Mesodermal cell (in vitro differentiated cells): ENCODE data around the gene GLIPR1L2.
"Not testable (repeated sequence)": the region's sequence is repeated elsewhere in the genome, so short reads cannot be mapped to it uniquely, and the experiment has no call there.

Experiments used
- H3K27ac ChIP-seq: 2 replicates; pipeline ENCODE4 v1.7.0; 2013; ENCODE audit warnings: mild to moderate bottlenecking, low read depth, low read length, moderate library complexity; ENCODE audit not compliant: severe bottlenecking
- H3K36me3 ChIP-seq: 2 replicates; pipeline ENCODE4 v1.7.1; 2013; ENCODE audit warnings: mild to moderate bottlenecking, low read length, moderate library complexity; ENCODE audit not compliant: control insufficient read depth, insufficient read depth
- H3K4me1 ChIP-seq: one replicate; pipeline ENCODE4 v1.7.1; 2013; ENCODE audit warnings: mild to moderate bottlenecking, low read length; ENCODE audit not compliant: insufficient read depth, control insufficient read depth, poor library complexity, severe bottlenecking
- H3K4me3 ChIP-seq: 2 replicates; pipeline ENCODE4 v1.7.0; 2013; ENCODE audit warnings: low read length, control low read depth, mild to moderate bottlenecking; ENCODE audit not compliant: insufficient read depth, poor library complexity, severe bottlenecking; ENCODE audit errors: extremely low read depth
- H3K9me3 ChIP-seq: 2 replicates; pipeline ENCODE4 v1.7.1; 2013; ENCODE audit warnings: mild to moderate bottlenecking, low read length, moderate library complexity; ENCODE audit not compliant: control insufficient read depth
- WGBS, 2 experiments: methylation state at CpG; one replicate each; pipeline ENCODE4 v1.1.5; 2013; ENCODE audit warnings: missing lambda C conversion rate in 2 of 2; ENCODE audit not compliant: insufficient coverage in 2 of 2; 5-methylcytosine and 5-hydroxymethylcytosine counted together

The GLIPR1L2 gene

GRCh38 chr12:75428767-75429166 is 37.9 kb downstream of the GLIPR1L2 start:
- 91 to 100% methylated on average over 1 of the region's 1 CpG for WGBS, 2 experiments
- Histone ChIP-seq H3K36me3 (no peaks in the 10 kb centered on the region), H3K4me3 (no peak overlapping the region)

GRCh38 chr12:75432924-75433323 is 42.0 kb downstream of the GLIPR1L2 start:
- H3K36me3 ChIP-seq: no peaks in the 10 kb centered on the region
- H3K4me1 ChIP-seq: no peaks in the 10 kb centered on the region
- H3K27ac ChIP-seq: no peak overlapping the region
- WGBS, 2 experiments: 75% methylated on average over 1 of the region's 1 CpG; no CpG with 5 or more reads in 1 of the 2 experiments
- no peak overlapping the region for H3K4me3 ChIP-seq
- H3K9me3 ChIP-seq: peaks cover 20% of the 10 kb centered on the region

More at GRCh38 chr12:75428767-75429166, 37.9 kb downstream of the GLIPR1L2 start:
- H3K27ac ChIP-seq: no peak overlapping the region
- no peaks in the 10 kb centered on the region for H3K4me1 ChIP-seq
- peaks cover 23% of the 10 kb centered on the region for H3K9me3 ChIP-seq

- Histone ChIP-seq H3K4me3 (no peak overlapping the region), H3K27ac (no peak overlapping the region), H3K9me3 (peaks cover 4% of the 10 kb centered on the region), H3K36me3 (no peaks in the 10 kb centered on the region), H3K4me1 (no peaks in the 10 kb centered on the region)
- 75 to 100% methylated on average over 1 of the region's 2 CpGs for WGBS, 2 experiments
Measured at GRCh38 chr12:75437564-75437963, 46.7 kb downstream of the GLIPR1L2 start.

- WGBS, 2 experiments: 86 to 88% methylated on average over 1 of the region's 4 CpGs
- no peaks in the 10 kb centered on the region for H3K36me3 ChIP-seq
- H3K27ac ChIP-seq: no peak overlapping the region
- H3K9me3 ChIP-seq: peaks cover 4% of the 10 kb centered on the region
- H3K4me1 ChIP-seq: no peaks in the 10 kb centered on the region
- no peak overlapping the region for H3K4me3 ChIP-seq
Measured at GRCh38 chr12:75438059-75438754, 47.3 kb downstream of the GLIPR1L2 start.

GRCh38 chr12:75439048-75439447 is 48.2 kb downstream of the GLIPR1L2 start:
- Histone ChIP-seq H3K36me3 (no peaks in the 10 kb centered on the region), H3K4me1 (no peaks in the 10 kb centered on the region), H3K27ac (no peak overlapping the region), H3K4me3 (no peak overlapping the region), H3K9me3 (peaks cover 4% of the 10 kb centered on the region)
- WGBS, 2 experiments: 80% methylated on average over 2 of the region's 2 CpGs; no CpG with 5 or more reads in 1 of the 2 experiments

- Histone ChIP-seq H3K4me3 (no peak overlapping the region), H3K9me3 (peaks cover 4% of the 10 kb centered on the region), H3K27ac (no peak overlapping the region)
Measured at GRCh38 chr12:75439930-75440329, 49.0 kb downstream of the GLIPR1L2 start.

GRCh38 chr12:75441687-75442449 is 51.0 kb downstream of the GLIPR1L2 start:
- not testable (repeated sequence) for H3K9me3 ChIP-seq, H3K4me1 ChIP-seq, H3K27ac ChIP-seq, H3K4me3 ChIP-seq, H3K36me3 ChIP-seq
- WGBS, 2 experiments: 88 to 89% methylated on average over 4 of the region's 4 CpGs

More at GRCh38 chr12:75439930-75440329, 49.0 kb downstream of the GLIPR1L2 start:
- peaks cover 4% of the 10 kb centered on the region for H3K4me1 ChIP-seq
- H3K36me3 ChIP-seq: no peaks in the 10 kb centered on the region

GRCh38 chr12:75442454-75442853 is 51.6 kb downstream of the GLIPR1L2 start:
- not testable (repeated sequence) for H3K27ac ChIP-seq, H3K4me1 ChIP-seq, H3K36me3 ChIP-seq, H3K9me3 ChIP-seq, H3K4me3 ChIP-seq
- no CpG with 5 or more reads among the region's 3 CpGs for WGBS, 2 experiments

GRCh38 chr12:75443709-75444108 is 52.8 kb downstream of the GLIPR1L2 start:
- Histone ChIP-seq H3K4me1 (peaks cover 4% of the 10 kb centered on the region), H3K27ac (no peak overlapping the region), H3K4me3 (no peak overlapping the region), H3K36me3 (no peaks in the 10 kb centered on the region), H3K9me3 (no peaks in the 10 kb centered on the region)
- no CpG with 5 or more reads among the region's 3 CpGs for WGBS, 2 experiments

GRCh38 chr12:75444429-75445136 is 53.7 kb downstream of the GLIPR1L2 start:
- Histone ChIP-seq H3K9me3 (no peaks in the 10 kb centered on the region), H3K4me3 (no peak overlapping the region), H3K27ac (no peak overlapping the region), H3K36me3 (no peaks in the 10 kb centered on the region), H3K4me1 (peaks cover 4% of the 10 kb centered on the region)
- 91 to 92% methylated on average over 2 to 5 of the region's 6 CpGs for WGBS, 2 experiments
